HTR-8/SVneo (cell line): Measurements from ENCODE around the gene LARGE1.

ENCODE experiments used
- DNase-seq: peaks from one replicate; pipeline ENCODE4 v3.0.0; 2011; ENCODE audit warnings: low spot score, mixed read lengths; ENCODE audit not compliant: insufficient read length
- FAIRE-seq: peaks from 2 replicates; lab custom pipeline; 2011; peaks lifted over from hg19 to GRCh38; lab: Jason Lieb, UNC

The LARGE1 gene

DNA sequence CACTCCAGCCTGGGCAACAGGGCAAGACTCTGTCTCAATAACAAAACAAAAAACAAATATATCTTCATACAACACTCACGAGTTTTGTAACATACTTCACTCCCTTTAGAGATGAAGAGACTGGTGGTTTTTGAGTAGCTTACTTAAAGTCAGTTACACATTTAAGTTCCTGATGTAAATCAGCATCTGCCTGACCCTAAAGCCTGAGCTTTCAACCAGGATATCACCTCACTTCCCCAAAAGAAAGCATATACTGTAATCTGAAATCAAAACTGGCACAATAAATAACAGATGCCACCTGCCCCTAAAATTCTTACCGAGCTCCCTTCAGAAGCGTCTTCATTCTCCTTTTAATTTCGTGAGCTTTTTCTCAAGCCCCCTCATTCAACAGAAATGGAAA, 31.5 kb downstream of the LARGE1 start:
- FAIRE-seq = no peak
- DNase-seq = no peak

- DNase-seq = no peak
- FAIRE-seq = no peak
These were observed 33.1 kb downstream of the LARGE1 start for GRCh38 chr22:33887173-33887572.

DNA sequence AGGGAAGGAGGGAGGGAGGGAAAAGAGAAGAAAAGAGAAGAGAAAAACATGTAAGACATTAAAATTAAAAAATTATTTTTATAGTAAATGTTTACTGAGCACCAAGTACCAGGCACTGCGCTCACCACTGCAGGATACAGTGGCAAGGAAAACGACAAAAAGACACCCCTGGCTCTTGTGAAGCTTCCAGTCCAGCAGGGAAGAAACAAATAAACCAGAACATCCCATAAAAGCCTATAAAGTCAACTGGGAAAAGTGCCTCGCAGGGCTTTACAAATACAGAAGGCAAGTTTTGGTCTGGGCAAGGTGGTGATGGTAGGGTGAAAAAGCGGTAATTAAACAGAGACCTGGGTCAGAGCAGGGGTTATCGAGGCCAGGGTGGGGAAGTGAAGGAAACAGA, 33.6 kb downstream of the LARGE1 start:
- DNase-seq (no peak), FAIRE-seq (no peak)

- no peak for DNase-seq
- no peak for FAIRE-seq
These were observed 35.4 kb downstream of the LARGE1 start for GRCh38 chr22:33884829-33885228.

DNA sequence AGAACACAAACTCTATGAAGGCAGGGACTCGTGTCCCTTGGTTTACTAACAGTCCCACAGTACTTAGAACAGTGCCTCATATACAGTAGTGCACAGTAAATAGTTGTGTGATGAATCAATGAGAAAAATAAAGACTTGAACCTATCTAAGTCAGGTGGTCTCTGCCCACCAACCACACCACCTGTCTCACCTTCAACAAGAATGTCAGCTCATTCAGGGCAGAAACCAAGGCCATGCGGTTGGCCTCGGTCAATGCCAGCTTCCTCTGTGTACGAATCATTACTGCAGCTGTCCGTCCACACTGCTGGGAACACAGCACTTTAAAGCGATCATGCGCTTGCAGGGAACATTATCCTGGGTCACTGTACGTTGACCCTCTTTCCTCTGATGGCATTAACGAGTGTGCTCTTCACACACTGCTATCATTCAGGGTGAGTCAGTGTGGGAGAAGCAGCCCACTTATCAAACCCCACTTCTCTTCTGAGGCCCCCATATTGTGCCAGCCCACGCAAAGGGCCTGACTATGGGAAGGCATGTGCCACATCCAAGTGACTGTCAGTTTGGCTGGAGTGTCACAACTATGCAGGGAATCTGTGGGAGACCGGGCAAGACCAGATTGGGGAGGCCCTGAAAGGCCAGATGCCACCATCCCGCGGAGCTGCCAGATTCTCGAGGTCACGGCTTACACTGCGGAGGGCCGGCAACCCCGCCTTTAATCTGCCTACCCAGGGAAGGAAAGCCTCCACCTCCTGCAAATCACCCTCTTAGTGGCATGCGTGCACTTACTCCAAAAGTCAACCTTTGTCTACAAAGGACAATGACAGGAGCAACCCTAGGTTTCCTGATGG, 36.1 kb downstream of the LARGE1 start:
- no peak for DNase-seq
- FAIRE-seq = no peak

DNA sequence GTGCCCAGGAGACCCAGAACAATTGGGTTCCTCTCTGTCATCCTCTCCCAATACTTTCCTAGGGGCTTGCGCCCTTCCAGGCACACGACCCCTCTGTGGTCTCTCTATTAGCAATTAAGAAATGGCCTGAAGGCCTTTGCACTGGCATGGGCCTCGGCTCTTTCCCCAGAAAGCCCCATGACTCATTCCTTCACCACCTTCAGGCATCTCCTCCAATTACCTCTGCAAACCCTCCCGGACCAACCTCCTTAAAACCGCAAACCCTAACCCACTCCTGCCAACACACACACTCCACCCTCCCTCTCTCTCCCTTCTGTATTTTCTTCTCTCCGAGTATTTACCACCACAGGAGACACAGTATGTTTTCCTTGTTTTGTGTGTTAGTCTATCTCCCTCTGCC, 36.7 kb downstream of the LARGE1 start:
- FAIRE-seq (no peak), DNase-seq (no peak)

DNA sequence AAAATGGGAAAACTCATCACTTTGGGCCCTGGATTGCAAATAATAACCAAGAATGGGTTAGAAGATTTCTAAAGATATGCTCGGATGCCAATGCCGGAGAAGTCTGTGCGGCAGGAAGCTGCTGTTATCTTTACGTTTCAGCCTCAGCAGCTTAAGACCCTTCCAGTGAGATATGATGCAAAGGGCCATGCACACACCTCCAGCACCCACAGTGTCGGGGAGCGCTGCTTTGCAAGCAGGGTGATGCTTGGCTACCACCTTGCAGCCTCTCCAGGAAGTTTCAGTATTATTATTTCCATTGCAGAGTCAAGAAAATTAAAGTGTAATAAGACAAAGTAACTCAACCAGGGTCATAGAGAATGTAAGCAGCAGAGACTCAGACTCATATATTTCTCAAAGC, 37.3 kb downstream of the LARGE1 start:
- no peak for FAIRE-seq

GRCh38 chr22:33880986-33881385, 39.3 kb downstream of the LARGE1 start:
- FAIRE-seq (no peak), DNase-seq (no peak)

More for the DNA sequence above, 37.3 kb downstream of the LARGE1 start:
- no peak for DNase-seq

- FAIRE-seq = no peak
- no peak for DNase-seq
These were observed 40.5 kb downstream of the LARGE1 start for GRCh38 chr22:33879796-33880195.

GRCh38 chr22:33875316-33875715, 45.0 kb downstream of the LARGE1 start:
- DNase-seq (no peak), FAIRE-seq (no peak)

DNA sequence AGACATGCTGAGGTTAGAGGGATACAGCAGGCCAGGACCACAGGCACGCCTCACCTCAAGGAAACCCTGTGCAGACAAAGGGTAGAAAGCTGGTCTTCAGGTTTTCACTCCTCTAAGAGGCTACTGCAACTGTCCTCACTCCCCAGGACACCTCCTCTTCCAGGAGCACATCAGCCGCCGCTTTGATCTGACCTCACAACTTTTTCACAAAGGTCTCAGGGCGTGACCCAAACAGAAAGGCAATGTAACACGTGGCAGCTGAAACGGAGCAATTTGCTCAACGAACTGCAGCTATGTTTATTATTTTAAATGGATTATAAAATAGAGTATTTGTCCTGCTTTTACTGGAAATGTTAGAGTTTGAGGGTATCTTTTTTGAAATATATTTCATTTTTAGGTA, 46.1 kb downstream of the LARGE1 start:
- FAIRE-seq (no peak), DNase-seq (no peak)

GRCh38 chr22:33873666-33874065, 46.6 kb downstream of the LARGE1 start:
- FAIRE-seq = no peak
- no peak for DNase-seq

DNA sequence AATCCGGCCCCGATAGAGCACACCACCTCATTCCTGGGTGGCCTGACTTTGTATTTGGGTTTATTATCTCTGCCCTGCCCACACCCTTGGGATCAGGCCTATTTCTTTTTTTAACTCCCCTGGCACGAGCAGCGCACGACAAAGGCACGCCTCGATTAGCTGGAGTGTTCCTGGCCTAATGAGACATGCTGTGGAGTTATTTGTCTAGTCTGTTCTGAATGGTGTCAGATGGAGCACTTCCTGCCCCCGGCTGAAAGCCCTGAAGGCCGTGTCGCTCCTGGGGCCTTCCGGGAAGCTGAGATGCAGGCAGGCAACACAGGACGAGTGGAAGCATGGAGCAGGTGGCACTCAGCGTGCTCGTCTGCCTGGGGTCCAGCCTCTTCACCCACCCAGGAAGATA, 47.1 kb downstream of the LARGE1 start:
- FAIRE-seq (no peak), DNase-seq (no peak)

- no peak for FAIRE-seq
- no peak for DNase-seq
These were observed 48.3 kb downstream of the LARGE1 start for GRCh38 chr22:33871935-33872334.

DNA sequence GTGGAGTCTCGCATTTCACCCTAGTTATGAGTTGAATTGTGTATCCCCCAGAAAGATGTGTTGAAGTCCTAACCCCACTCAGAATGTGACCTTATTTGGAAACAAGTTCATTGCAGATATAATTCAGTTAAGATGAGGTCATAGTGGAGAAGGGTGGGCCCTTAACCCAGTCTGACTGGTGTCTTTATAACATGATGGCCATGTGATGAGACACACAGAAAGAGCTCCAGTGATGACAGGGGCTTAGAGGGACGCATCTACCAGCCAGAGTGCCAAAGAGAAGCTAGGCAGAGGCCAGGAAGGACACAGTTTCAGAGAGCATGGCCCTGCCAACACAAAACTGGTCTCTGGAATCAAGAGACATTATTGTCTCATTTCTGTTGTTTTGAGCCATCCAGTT, 50.3 kb downstream of the LARGE1 start:
- FAIRE-seq (no peak), DNase-seq (no peak)

- no peak for FAIRE-seq
- no peak for DNase-seq
These were observed 52.3 kb downstream of the LARGE1 start for GRCh38 chr22:33867971-33868370.

DNA sequence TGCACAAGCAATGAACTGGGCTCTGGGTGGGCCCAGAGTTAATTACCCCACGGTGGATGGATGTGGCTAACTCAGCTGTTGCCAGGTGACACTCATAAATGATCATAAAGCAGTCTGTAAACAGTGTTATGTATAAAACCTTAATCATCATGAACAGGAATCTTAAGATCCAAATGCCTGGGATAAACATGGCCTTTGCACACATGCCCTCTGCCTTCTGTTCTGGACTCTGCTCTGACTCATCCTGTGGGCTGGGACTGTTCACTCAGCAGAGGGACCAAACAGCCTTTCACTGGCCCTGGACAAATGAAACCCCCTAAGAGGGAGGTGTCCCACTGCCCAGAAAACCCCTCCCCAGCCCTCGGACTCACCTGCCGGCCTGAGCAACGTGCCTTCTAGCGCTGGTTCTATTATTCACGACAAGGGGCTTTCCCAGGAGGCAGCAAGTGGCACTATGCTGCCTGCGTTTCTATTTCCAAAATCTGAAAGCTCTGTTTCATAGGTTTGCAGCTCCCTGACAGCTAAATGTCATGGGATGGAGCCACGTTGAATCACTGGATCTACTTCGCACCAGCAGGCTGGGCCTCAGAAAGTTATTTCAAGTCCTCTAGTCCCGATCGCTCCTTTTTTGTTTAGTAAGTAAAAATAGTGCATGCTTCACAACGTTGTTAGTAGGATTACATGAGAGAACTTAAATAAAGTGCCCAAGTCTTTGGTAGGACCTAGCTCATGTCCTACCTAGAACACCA, 53.0 kb downstream of the LARGE1 start:
- no peak for DNase-seq
- no peak for FAIRE-seq

- DNase-seq (no peak), FAIRE-seq (no peak)
These were observed 53.8 kb downstream of the LARGE1 start for GRCh38 chr22:33866511-33866910.

DNA sequence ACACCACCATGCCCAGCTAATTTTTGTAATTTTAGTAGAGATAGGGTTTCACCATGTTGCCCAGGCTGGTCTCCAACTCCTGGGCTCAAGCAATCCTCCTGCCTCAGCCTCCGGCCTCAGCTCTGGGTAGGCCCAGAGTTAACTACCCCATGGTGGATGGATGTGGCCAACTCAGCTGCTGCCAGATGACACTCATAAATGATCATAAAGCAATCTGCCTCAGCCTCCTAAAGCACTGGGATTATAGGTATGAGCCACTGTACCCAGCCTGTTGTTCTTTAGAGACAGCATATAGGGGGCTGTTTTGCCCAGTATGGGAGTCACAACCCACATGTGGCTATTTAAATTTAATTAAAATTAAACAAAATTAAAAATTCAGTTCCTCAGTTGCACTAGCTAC, 54.3 kb downstream of the LARGE1 start:
- DNase-seq (no peak), FAIRE-seq (no peak)

DNA sequence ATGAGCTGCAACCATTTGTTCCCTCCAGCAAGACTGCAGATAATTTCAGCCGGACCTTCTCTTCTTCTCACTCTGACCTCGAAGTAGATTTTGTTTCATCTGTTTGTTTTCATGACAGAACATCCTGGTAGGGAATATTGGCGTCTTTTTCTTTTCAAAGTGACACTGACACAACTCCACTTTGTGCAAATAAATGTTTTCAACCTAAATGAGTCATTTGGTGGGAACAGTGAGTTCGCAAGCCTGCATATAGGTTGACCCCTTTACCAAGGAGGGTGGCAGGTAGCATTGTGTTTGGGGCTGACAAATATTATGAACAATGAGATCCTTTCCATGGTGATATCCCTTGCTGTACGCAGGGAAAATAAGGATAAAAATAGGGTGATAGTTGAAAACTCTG, 55.0 kb downstream of the LARGE1 start:
- no peak for FAIRE-seq
- no peak for DNase-seq

DNA sequence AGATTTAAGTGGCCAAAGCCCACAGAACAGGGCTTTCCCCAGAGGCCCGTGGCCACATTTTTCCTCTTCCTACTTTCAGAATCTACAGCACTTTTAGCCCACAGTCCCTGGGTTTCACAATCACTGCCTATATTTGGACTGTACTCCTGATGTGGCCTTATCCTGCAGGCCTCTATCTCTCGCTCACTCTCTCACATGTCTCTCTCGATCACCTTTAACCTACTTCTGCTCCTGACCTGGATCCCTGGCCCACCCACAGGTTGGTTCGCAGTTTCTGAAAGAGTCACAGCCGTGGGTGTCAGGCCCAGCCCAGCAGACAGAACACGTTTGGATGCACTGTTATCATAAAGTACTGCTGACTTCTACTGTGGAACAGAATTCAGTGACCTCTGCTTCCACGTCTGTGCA, 55.5 kb downstream of the LARGE1 start:
- FAIRE-seq = no peak
- no peak for DNase-seq
